ENCODE results near the gene DET1. TPM values are rescaled to one million over a fixed set of nuclear protein-coding genes. Genes with fewer than 3 reads are reported as not detected.
A peak's percentile ranks its signal among the peaks of the same experiment; 100 is the strongest.

Gene DET1
- 1 to 10 TPM; 4.1 to 8.7 (median 6.7) TPM for total RNA-seq

GRCh38 chr15:88546248-88547129, at the start of gene DET1:
DET1 (minus strand) TSS chr15:88546681; CDS start chr15:88531705, 14,976 bp downstream.
- DNase-seq (ENCODE audit: low spot score) (peak; percentile 75), ATAC-seq (ENCODE audit: low FRiP score) (peak; percentile 100)
- no peak for TF ChIP-seq CTCF (IDR thresholded peaks at IDR 0.05)

GRCh38 chr15:88591384-88591783, 44.9 kb upstream of the DET1 start:
- no peak for TF ChIP-seq CTCF (IDR thresholded peaks at IDR 0.05)
- ATAC-seq (ENCODE audit: low FRiP score) (no peak), DNase-seq (ENCODE audit: low spot score) (no peak)

GRCh38 chr15:88590759-88591158, 44.3 kb upstream of the DET1 start:
- no peak for ATAC-seq (ENCODE audit: low FRiP score)
- DNase-seq (ENCODE audit: low spot score) = no peak
- no peak for TF ChIP-seq CTCF (IDR thresholded peaks at IDR 0.05)

GRCh38 chr15:88586401-88587162, 40.1 kb upstream of the DET1 start:
- no peak for DNase-seq (ENCODE audit: low spot score)
- ATAC-seq (ENCODE audit: low FRiP score) = no peak
- no peak for TF ChIP-seq CTCF (IDR thresholded peaks at IDR 0.05)

GRCh38 chr15:88580532-88580931, 34.1 kb upstream of the DET1 start:
- ATAC-seq (ENCODE audit: low FRiP score) = no peak
- no peak for TF ChIP-seq CTCF (IDR thresholded peaks at IDR 0.05)
- DNase-seq (ENCODE audit: low spot score) = no peak

GRCh38 chr15:88579322-88579721, 32.8 kb upstream of the DET1 start:
- TF ChIP-seq CTCF (IDR thresholded peaks at IDR 0.05) = no peak
- DNase-seq (ENCODE audit: low spot score) = no peak
- no peak for ATAC-seq (ENCODE audit: low FRiP score)
